WTC11 (cell line): ENCODE measurements around the gene DCLK1.

ENCODE experiments used
- CBFB ChIP-seq: sonication (generic); formaldehyde crosslinking; IDR thresholded peaks from 2 replicates; pipeline ENCODE4 v1.8.1; 2022; ENCODE audit warnings: mild to moderate bottlenecking, low read depth, missing genetic modification reagents
- TF ChIP-seq, protein P1 (sequence below): sonication (generic); formaldehyde crosslinking; IDR thresholded peaks from 2 replicates; pipeline ENCODE4 v1.8.0; 2022; ENCODE audit warnings: mild to moderate bottlenecking, missing genetic modification reagents
- TF ChIP-seq, protein P2 (sequence below): fragments of 200-600 bp; IDR thresholded peaks from 2 replicates; pipeline ENCODE4 v1.8.0; 2022; ENCODE audit warnings: antibody characterized with exemption

DNA sequence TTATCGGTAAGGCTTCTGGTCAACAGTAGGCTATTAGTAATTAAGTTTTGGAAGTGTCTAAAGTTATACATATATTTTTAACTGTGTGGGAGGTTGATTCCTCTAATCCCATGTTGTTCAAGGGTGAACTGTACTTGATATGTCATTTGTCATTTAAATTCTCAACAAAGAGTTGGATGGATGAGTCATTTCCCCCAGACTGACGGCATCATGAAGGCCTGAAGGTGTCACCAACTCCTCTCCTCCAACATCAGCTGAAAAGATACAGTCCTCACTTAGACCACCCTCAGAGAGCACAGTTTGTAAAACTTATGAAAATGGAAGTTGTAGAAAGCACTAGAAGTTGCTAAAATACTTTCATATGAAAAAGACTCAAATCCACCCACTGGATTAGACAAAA lies 48.8 kb downstream of the DCLK1 start:
- TF ChIP-seq, protein P1, sequence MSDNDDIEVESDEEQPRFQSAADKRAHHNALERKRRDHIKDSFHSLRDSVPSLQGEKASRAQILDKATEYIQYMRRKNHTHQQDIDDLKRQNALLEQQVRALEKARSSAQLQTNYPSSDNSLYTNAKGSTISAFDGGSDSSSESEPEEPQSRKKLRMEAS (CRISPR knock-in tag), result no peak
- TF ChIP-seq CBFB (CRISPR knock-in tag), result no peak
- TF ChIP-seq, protein P2, sequence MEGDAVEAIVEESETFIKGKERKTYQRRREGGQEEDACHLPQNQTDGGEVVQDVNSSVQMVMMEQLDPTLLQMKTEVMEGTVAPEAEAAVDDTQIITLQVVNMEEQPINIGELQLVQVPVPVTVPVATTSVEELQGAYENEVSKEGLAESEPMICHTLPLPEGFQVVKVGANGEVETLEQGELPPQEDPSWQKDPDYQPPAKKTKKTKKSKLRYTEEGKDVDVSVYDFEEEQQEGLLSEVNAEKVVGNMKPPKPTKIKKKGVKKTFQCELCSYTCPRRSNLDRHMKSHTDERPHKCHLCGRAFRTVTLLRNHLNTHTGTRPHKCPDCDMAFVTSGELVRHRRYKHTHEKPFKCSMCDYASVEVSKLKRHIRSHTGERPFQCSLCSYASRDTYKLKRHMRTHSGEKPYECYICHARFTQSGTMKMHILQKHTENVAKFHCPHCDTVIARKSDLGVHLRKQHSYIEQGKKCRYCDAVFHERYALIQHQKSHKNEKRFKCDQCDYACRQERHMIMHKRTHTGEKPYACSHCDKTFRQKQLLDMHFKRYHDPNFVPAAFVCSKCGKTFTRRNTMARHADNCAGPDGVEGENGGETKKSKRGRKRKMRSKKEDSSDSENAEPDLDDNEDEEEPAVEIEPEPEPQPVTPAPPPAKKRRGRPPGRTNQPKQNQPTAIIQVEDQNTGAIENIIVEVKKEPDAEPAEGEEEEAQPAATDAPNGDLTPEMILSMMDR, result no peak
